ENCODE data around the gene SLC43A3.

SLC43A3 gene

DNA sequence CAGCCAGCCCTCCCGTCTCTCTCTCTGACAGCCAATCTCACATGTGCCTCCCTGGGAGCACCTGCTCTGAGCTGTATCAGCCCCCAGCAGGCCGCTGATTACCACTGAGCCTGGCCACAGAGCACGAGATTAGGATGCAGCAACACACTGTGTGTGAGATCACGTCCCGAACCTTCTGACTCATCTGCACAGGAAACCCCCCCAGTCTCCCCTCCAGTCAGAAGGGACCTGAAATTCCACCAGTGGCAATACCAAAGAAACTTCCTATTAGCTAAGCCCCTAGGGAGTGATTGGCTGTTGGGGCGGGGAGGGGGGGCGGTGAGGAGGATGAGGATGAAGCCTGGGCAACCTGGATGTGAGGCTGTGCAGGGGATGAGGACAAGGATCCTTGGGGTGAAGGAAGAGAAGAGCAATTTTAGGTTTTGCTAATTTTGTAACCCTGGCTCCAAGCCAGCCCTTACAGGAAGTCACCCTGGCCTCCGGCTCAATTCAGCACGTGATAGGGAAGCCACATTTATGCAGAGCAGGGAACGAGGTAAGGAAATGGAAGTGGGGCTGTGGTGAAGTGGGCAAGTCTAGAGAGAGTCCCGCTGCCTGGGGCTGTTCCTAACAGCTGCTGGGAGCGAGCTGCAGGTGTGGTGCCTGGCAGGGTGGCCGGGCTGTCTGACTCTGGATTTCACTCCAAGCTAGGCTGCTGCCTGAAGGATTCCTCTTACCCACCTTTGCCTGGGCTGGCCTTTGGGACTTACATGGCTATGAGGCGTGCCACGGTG lies 1.9 kb downstream of the SLC43A3 start:
- in situ Hi-C loops (cut with MboI; ENCODE audit: low pct_unique_long_range_greater_than_20kb, low sequenced_read_pairs, unreplicated experiment): no loop called here
- DNase-seq (ENCODE audit: low spot score): peak; percentile 85
- TF ChIP-seq, protein P1, sequence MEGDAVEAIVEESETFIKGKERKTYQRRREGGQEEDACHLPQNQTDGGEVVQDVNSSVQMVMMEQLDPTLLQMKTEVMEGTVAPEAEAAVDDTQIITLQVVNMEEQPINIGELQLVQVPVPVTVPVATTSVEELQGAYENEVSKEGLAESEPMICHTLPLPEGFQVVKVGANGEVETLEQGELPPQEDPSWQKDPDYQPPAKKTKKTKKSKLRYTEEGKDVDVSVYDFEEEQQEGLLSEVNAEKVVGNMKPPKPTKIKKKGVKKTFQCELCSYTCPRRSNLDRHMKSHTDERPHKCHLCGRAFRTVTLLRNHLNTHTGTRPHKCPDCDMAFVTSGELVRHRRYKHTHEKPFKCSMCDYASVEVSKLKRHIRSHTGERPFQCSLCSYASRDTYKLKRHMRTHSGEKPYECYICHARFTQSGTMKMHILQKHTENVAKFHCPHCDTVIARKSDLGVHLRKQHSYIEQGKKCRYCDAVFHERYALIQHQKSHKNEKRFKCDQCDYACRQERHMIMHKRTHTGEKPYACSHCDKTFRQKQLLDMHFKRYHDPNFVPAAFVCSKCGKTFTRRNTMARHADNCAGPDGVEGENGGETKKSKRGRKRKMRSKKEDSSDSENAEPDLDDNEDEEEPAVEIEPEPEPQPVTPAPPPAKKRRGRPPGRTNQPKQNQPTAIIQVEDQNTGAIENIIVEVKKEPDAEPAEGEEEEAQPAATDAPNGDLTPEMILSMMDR (IDR thresholded peaks at IDR 0.05; ENCODE audit: extremely low read depth, insufficient read depth, missing control alignments): no peak

DNA sequence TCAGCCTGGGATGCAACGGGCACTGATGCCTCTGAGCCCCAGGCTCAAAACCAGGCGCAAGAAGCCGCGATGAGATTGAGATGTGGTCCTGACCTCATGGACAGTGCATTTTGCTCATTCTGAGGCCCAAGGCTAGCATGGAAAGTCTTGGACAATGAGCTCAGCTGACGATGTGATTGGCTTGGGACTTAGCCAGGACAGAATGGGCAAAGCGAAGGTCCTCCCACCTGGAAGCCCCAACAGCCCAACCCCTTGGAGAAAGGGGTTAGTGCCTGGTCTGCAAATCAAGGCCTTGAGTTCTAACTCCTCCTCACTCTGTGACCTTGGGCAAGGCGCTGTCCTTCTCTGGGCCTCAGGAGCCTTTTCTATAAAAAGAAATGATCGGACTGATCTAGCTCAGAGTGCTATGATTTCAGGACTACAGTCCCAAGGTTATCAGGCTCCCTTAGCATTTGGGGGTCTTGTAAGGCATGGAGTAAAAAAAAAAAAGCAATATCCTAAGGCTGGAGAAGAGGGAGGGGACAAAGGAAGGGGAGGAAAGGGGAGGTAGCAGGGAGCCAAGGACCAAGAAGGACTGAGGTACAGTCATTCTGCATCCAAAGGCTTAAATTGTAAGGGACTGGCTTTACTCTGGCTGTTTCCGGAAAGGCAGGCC lies 2.7 kb downstream of the SLC43A3 start:
- TF ChIP-seq, protein P1 (IDR thresholded peaks at IDR 0.05; ENCODE audit: extremely low read depth, insufficient read depth, missing control alignments): no peak
- DNase-seq (ENCODE audit: low spot score): no peak
- in situ Hi-C loops (cut with MboI; ENCODE audit: low pct_unique_long_range_greater_than_20kb, low sequenced_read_pairs, unreplicated experiment): no loop called here

DNA sequence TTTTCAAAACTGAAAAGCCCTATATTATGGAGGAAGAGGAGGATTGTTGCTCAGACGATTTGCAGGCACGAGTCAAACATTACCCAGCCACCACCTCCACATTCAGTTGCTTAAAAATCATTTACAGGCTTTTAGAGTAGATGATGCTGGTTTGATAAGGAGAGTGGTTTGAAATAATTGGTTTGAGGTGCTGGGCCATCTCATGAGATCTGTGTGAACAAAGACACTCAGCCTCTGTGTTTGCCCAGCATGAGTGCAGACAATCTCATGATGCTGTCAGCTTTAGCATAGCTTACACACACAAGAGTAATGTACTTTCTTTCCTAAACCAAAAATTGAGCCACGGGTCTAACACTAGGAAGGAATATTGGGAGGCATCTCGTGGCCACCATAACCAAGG lies 4.3 kb downstream of the SLC43A3 start:
- DNase-seq (ENCODE audit: low spot score): no peak
- TF ChIP-seq, protein P1 (IDR thresholded peaks at IDR 0.05; ENCODE audit: extremely low read depth, insufficient read depth, missing control alignments): no peak
- in situ Hi-C loops (cut with MboI; ENCODE audit: low pct_unique_long_range_greater_than_20kb, low sequenced_read_pairs, unreplicated experiment): no loop called here

DNA sequence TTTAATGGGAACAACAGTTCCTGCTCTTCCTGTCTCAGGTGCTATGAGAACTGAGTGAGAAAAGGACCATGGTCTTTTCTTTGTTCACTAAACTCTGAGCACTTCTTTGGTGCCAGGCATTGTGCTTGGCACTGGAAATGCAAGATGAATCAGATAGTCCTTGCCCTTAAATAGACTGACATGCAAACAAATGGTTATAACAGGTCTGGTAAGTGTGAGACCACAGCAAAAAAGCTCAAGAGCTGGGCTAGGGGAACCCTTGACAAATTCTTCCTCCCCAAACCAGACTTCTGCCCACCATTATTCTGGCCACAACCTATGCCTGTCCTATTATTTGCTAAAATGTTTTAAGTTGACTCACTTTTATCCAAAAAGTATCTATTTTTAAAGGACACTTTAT lies 5.1 kb downstream of the SLC43A3 start:
- TF ChIP-seq, protein P1 (IDR thresholded peaks at IDR 0.05; ENCODE audit: extremely low read depth, insufficient read depth, missing control alignments): no peak
- in situ Hi-C loops (cut with MboI; ENCODE audit: low pct_unique_long_range_greater_than_20kb, low sequenced_read_pairs, unreplicated experiment): no loop called here
- DNase-seq (ENCODE audit: low spot score): no peak

DNA sequence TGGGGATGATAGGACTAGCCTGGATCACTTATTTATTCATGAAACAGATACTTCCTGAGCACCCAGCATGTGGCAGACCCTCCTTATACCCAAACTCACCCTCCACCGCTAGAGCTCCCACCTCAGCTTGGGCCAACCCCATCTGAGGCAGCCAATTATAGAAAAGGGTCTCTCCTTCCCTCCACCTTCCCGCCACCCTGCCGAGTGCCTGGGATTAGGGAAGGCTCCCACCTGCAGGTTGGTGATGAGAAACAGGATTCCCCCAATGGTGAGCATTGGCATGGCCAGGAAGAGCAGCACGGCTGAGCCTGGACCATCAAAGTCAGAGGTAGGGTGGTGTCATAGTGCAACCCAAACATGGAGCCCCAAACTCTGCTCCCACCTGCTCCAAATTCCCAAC lies 5.9 kb downstream of the SLC43A3 start:
- in situ Hi-C loops (cut with MboI; ENCODE audit: low pct_unique_long_range_greater_than_20kb, low sequenced_read_pairs, unreplicated experiment): no loop called here
- TF ChIP-seq, protein P1 (IDR thresholded peaks at IDR 0.05; ENCODE audit: extremely low read depth, insufficient read depth, missing control alignments): no peak

DNA sequence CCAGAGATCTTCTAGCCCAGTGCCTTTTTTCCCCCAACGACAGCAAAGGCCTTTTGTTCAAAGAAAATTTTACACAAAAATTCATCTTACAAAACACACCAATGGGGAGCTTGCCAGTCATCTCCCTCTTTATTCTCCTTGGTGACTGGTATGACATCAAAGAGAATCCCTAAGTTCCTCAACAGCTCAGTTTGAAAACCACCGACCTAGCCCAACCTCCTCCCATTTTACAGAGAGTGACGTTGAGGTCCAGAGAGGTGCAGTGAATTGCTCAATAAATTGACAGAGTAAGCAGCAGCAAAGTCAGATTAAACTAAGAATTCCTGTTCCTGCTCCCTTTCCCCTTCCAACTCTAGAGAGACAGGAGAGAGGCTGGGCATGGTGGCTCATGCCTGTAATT lies 7.8 kb downstream of the SLC43A3 start:
- in situ Hi-C loops (cut with MboI; ENCODE audit: low pct_unique_long_range_greater_than_20kb, low sequenced_read_pairs, unreplicated experiment): no loop called here

More for the DNA sequence above, 5.9 kb downstream of the SLC43A3 start:
- no peak for DNase-seq (ENCODE audit: low spot score)

More for the DNA sequence above, 7.8 kb downstream of the SLC43A3 start:
- no peak for DNase-seq (ENCODE audit: low spot score)
- TF ChIP-seq, protein P1 (IDR thresholded peaks at IDR 0.05; ENCODE audit: extremely low read depth, insufficient read depth, missing control alignments): no peak

Measured in GM13977 (cell line).